DOHH2 (cell line): Measurements from ENCODE around the gene MBNL3.

Experiments used
- EZH2phosphoT487 ChIP-seq: fragments of 200-600 bp; sonication (generic); IDR thresholded peaks from 2 replicates; pipeline ENCODE4 v1.6.1; 2017; ENCODE audit warnings: borderline replicate concordance, mild to moderate bottlenecking, antibody characterized with exemption, low read length, moderate library complexity, mixed read lengths
- TF ChIP-seq, protein P1 (sequence below): fragments of 200-600 bp; sonication (generic); IDR thresholded peaks from one replicate; pipeline ENCODE4 v1.5.1; 2014; ENCODE audit warnings: antibody characterized with exemption, mild to moderate bottlenecking, low read depth, low read length; ENCODE audit not compliant: poor library complexity, severe bottlenecking

DNA sequence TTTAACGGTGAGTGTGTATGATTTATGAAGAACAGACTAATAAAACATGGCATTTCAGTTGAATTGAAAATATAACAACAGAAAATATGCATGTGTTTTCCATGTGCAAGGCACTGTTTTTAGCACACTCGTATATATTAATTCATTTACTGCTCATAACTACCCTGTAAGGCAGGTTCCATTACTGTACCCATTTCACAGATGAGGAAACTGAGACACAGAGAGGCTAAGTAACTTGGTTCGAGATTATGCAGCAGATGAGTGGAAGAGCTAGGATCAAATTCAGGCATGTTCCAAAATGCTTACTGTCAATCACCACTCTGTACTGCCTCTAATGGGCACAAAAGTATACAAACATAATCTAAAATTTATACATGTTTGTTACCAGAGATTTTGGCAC, 20.4 kb downstream of the MBNL3 start:
- TF ChIP-seq EZH2phosphoT487, result no peak
- TF ChIP-seq, protein P1, sequence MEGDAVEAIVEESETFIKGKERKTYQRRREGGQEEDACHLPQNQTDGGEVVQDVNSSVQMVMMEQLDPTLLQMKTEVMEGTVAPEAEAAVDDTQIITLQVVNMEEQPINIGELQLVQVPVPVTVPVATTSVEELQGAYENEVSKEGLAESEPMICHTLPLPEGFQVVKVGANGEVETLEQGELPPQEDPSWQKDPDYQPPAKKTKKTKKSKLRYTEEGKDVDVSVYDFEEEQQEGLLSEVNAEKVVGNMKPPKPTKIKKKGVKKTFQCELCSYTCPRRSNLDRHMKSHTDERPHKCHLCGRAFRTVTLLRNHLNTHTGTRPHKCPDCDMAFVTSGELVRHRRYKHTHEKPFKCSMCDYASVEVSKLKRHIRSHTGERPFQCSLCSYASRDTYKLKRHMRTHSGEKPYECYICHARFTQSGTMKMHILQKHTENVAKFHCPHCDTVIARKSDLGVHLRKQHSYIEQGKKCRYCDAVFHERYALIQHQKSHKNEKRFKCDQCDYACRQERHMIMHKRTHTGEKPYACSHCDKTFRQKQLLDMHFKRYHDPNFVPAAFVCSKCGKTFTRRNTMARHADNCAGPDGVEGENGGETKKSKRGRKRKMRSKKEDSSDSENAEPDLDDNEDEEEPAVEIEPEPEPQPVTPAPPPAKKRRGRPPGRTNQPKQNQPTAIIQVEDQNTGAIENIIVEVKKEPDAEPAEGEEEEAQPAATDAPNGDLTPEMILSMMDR, result no peak
